ENCODE data around the gene ANXA11. TPM values are rescaled to one million over a fixed set of nuclear protein-coding genes. Genes with fewer than 3 reads are reported as not detected.

The ANXA11 gene
- total and polyA plus RNA-seq, 9 of the 15 experiments (the other 6 are each of a cell fraction or from before 2014, with no cell fraction given) = 43.6 to 212 (median 109) TPM

- TF ChIP-seq CREB3 (tag; conservative IDR thresholded peaks at IDR 0.05; ENCODE audit: low read depth) = no peak
- no peak for TF ChIP-seq RBM39 (optimal IDR thresholded peaks at IDR 0.05; ENCODE audit: low read depth, low read length)
- no peak for TF ChIP-seq ZNF507 (tag; conservative IDR thresholded peaks at IDR 0.05)
- TF ChIP-seq ZSCAN29 (IDR thresholded peaks at IDR 0.05) = no peak
- TF ChIP-seq ZNF277 (CRISPR knock-in tag; IDR thresholded peaks at IDR 0.05; ENCODE audit: borderline replicate concordance) = no peak
- TF ChIP-seq E2F8 (IDR thresholded peaks at IDR 0.05; ENCODE audit: low read depth, partially characterized antibody) = no peak
- 0 out of 2 replicates have a peak, but pooled peaks have one; percentile 29 for TF ChIP-seq GATA2 (CRISPR knock-in tag; IDR thresholded peaks at IDR 0.05)
- peak; percentile 60; the same call in 1 of the 2 replicates for TF ChIP-seq C11orf30 (IDR thresholded peaks at IDR 0.05; ENCODE audit: low read depth)
- no peak for TF ChIP-seq PURB (CRISPR knock-in tag; IDR thresholded peaks at IDR 0.05; ENCODE audit: low read depth)
- peak; percentile 42; the same call in 1 of the 2 replicates for TF ChIP-seq ZBTB2 (IDR thresholded peaks at IDR 0.05)
- TF ChIP-seq E2F6 (IDR thresholded peaks at IDR 0.05; ENCODE audit: borderline replicate concordance in 1 of 2, extremely low read depth in 1 of 2, insufficient read depth in 1 of 2, insufficient read length in 1 of 2, low read depth in 1 of 2, low read length in 1 of 2, poor library complexity in 1 of 2, severe bottlenecking in 1 of 2) = peak in 1 of 2 experiments; percentile 20
- peak; percentile 42 for TF ChIP-seq PRDM10 (IDR thresholded peaks at IDR 0.05; ENCODE audit: partially characterized antibody)
Measured at GRCh38 chr10:80202934-80203834, 2.2 kb downstream of the ANXA11 start (continued).

Data from K562 (cell line).